HepG2 (cell line): Measurements from ENCODE around the gene CEBPE. TPM values are rescaled to one million over a fixed set of nuclear protein-coding genes. Genes with fewer than 3 reads are reported as not detected.
A peak's percentile ranks its signal among the peaks of the same experiment; 100 is the strongest.

Experiments used
- ELF3 ChIP-seq: IDR thresholded peaks from 2 replicates; pipeline ENCODE4 v1.6.1; 2016; ENCODE audit warnings: missing genetic modification reagents, missing compliant biosample characterization
- KDM2A ChIP-seq: sonication (generic); formaldehyde crosslinking; IDR thresholded peaks from 2 replicates; pipeline ENCODE4 v1.4.0; 2020; ENCODE audit warnings: low read depth, missing genetic modification reagents, borderline replicate concordance
- PITX1 ChIP-seq: sonication (generic); formaldehyde crosslinking; IDR thresholded peaks from 2 replicates; pipeline ENCODE4 v1.5.1; 2020; ENCODE audit warnings: mild to moderate bottlenecking, missing genetic modification reagents
- RAD51 ChIP-seq: fragments of 450-650 bp; IDR thresholded peaks from 2 replicates; pipeline ENCODE4 v1.6.1; 2016; ENCODE audit warnings: borderline replicate concordance
- SETDB1 ChIP-seq: sonication (generic); formaldehyde crosslinking; IDR thresholded peaks from 2 replicates; pipeline ENCODE4 v1.5.1; 2020; ENCODE audit warnings: missing genetic modification reagents, mild to moderate bottlenecking, borderline replicate concordance
- TCF7 ChIP-seq: sonication (generic); IDR thresholded peaks from 2 replicates; pipeline ENCODE4 v1.6.1; 2016; ENCODE audit warnings: antibody characterized with exemption, low read depth
- ZFP82 ChIP-seq: sonication (generic); formaldehyde crosslinking; IDR thresholded peaks from 2 replicates; pipeline ENCODE4 v1.5.1; 2020; ENCODE audit warnings: mild to moderate bottlenecking, missing genetic modification reagents, borderline replicate concordance
- ZNF234 ChIP-seq: sonication (generic); formaldehyde crosslinking; conservative IDR thresholded peaks from 2 replicates; pipeline ENCODE4 v1.5.1; 2020; ENCODE audit warnings: mild to moderate bottlenecking, missing genetic modification reagents
- ZNF274 ChIP-seq: sonication (generic); formaldehyde crosslinking; IDR thresholded peaks from 2 replicates; pipeline ENCODE4 v1.5.1; 2020; ENCODE audit warnings: mild to moderate bottlenecking, missing genetic modification reagents
- ZNF282 ChIP-seq: fragments of 450-650 bp; IDR thresholded peaks from 2 replicates; pipeline ENCODE4 v1.6.1; 2018; ENCODE audit not compliant: partially characterized antibody
- ZNF329 ChIP-seq: sonication (generic); formaldehyde crosslinking; IDR thresholded peaks from 2 replicates; pipeline ENCODE4 v1.9.0; 2021; ENCODE audit warnings: low read depth, mild to moderate bottlenecking, missing genetic modification reagents
- ZNF331 ChIP-seq: sonication (generic); formaldehyde crosslinking; IDR thresholded peaks from 2 replicates; pipeline ENCODE4 v1.4.0; 2020; ENCODE audit warnings: missing genetic modification reagents
- ZNF44 ChIP-seq: sonication (generic); formaldehyde crosslinking; IDR thresholded peaks from 2 replicates; pipeline ENCODE4 v1.5.1; 2020; ENCODE audit warnings: mild to moderate bottlenecking, missing genetic modification reagents
- ZNF550 ChIP-seq: sonication (generic); formaldehyde crosslinking; IDR thresholded peaks from 2 replicates; pipeline ENCODE4 v1.4.0; 2020; ENCODE audit warnings: mild to moderate bottlenecking, missing genetic modification reagents, borderline replicate concordance
- ZNF589 ChIP-seq: sonication (generic); formaldehyde crosslinking; conservative IDR thresholded peaks from 2 replicates; pipeline ENCODE4 v1.8.0; 2022; ENCODE audit warnings: mild to moderate bottlenecking, moderate library complexity, missing genetic modification reagents
- ZNF720 ChIP-seq: sonication (generic); formaldehyde crosslinking; IDR thresholded peaks from 2 replicates; pipeline ENCODE4 v1.4.0; 2020; ENCODE audit warnings: missing genetic modification reagents
- polyA plus RNA-seq, 8 experiments: library from polyadenylated mRNA; depleted of rRNA in 3 of 8; stranded (reverse) in 7 of 8; unstranded in 1 of 8; fragments of >200 nt; fragmentation: Illumina TruSeq in 4 of 8; extraction: Trizol in 4 of 8; gene quantifications; 2 replicates each; pipeline versions ENCODE4 v1.2.1 to v1.2.3, GENCODE V29; 2011 to 2016; ENCODE audit warnings: low read depth in 4 of 8, missing spikeins in 1 of 8, mixed read lengths in 1 of 8; ENCODE audit not compliant: insufficient read depth in 1 of 8
- total RNA-seq, 5 experiments: library from RNA; depleted of rRNA; stranded (reverse); fragments of >200 nt; fragmentation: Illumina TruSeq; extraction: Trizol; gene quantifications; 2 replicates each; pipeline ENCODE4 v1.2.3, GENCODE V29; 2016; ENCODE audit warnings: low read depth in 1 of 5
- TF ChIP-seq, protein P1 (sequence below), 2 experiments: sonication (generic) in 1 of 2; formaldehyde crosslinking in 1 of 2; IDR thresholded peaks; 2 replicates each; pipeline versions ENCODE4 v1.5.1 to v1.6.1; 2011 to 2020; ENCODE audit warnings: borderline replicate concordance in 1 of 2, low read depth in 1 of 2, low read length in 1 of 2, mild to moderate bottlenecking in 1 of 2, missing genetic modification reagents in 1 of 2, moderate library complexity in 1 of 2
- TF ChIP-seq, protein P2 (sequence below): IDR thresholded peaks from 2 replicates; pipeline ENCODE4 v1.6.1; 2016; ENCODE audit warnings: missing genetic modification reagents, missing compliant biosample characterization
- TF ChIP-seq, protein P3 (sequence below): sonication (generic); formaldehyde crosslinking; IDR thresholded peaks from 2 replicates; pipeline ENCODE4 v1.5.1; 2020; ENCODE audit warnings: missing genetic modification reagents, mild to moderate bottlenecking, borderline replicate concordance
- TF ChIP-seq, protein P4 (sequence below): sonication (generic); formaldehyde crosslinking; IDR thresholded peaks from 2 replicates; pipeline ENCODE4 v1.5.0; 2020; ENCODE audit warnings: missing genetic modification reagents, mild to moderate bottlenecking, borderline replicate concordance
- TF ChIP-seq, protein P5 (sequence below): sonication (generic); formaldehyde crosslinking; conservative IDR thresholded peaks from 2 replicates; pipeline ENCODE4 v1.8.0; 2022; ENCODE audit warnings: low read depth, missing genetic modification reagents

Gene CEBPE
- total and polyA plus RNA-seq, 2 of the 13 experiments (the other 11 are each of a cell fraction or from before 2014, with no cell fraction given) = 0.09 to 0.11 TPM

DNA sequence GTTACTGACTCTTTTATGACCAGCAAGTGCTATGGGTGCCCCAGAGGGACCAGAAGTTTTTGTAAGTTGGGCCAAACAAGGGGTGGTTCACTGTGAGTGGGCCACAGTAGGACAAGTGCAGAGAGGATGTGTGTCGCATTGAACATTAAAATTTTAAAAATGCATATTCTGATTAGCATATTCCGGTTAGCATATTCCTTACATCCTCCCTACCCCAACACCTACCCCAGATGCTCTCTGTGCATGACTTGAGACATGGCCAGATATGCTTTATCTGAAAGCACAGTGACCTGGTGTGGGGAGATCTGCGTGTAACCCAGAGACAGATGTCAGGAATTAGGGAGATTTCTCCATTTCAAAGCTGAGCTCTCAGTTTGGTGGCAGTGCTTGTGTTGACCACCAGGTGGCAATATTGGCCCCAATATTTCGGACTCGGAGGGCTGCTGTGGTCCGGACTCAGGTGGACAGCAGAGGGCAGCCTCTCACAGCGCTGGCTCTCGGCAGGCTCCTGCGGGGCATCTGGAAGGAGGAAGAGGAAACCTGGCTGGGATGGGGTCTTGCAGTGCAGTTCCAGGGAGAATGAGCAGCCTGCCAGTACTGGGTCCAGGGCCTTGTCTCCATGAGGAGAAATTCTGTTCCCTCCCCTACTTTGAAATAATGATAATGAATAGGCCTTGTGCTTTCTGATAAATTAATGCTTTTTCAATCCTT, 1.6 kb upstream of the CEBPE start (continued):
- TF ChIP-seq, protein P1, sequence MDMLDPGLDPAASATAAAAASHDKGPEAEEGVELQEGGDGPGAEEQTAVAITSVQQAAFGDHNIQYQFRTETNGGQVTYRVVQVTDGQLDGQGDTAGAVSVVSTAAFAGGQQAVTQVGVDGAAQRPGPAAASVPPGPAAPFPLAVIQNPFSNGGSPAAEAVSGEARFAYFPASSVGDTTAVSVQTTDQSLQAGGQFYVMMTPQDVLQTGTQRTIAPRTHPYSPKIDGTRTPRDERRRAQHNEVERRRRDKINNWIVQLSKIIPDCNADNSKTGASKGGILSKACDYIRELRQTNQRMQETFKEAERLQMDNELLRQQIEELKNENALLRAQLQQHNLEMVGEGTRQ (IDR thresholded peaks at IDR 0.05; ENCODE audit: low read depth, low read length) = no peak
- TF ChIP-seq, protein P1 (CRISPR knock-in tag; IDR thresholded peaks at IDR 0.05; ENCODE audit: borderline replicate concordance) = no peak
- TF ChIP-seq, protein P2, sequence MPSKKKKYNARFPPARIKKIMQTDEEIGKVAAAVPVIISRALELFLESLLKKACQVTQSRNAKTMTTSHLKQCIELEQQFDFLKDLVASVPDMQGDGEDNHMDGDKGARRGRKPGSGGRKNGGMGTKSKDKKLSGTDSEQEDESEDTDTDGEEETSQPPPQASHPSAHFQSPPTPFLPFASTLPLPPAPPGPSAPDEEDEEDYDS (CRISPR knock-in tag) = peak; percentile 83
- TF ChIP-seq TCF7 = peak; percentile 20; the same call in 1 of the 2 replicates
- TF ChIP-seq ZNF282 = no peak
- TF ChIP-seq, protein P3, sequence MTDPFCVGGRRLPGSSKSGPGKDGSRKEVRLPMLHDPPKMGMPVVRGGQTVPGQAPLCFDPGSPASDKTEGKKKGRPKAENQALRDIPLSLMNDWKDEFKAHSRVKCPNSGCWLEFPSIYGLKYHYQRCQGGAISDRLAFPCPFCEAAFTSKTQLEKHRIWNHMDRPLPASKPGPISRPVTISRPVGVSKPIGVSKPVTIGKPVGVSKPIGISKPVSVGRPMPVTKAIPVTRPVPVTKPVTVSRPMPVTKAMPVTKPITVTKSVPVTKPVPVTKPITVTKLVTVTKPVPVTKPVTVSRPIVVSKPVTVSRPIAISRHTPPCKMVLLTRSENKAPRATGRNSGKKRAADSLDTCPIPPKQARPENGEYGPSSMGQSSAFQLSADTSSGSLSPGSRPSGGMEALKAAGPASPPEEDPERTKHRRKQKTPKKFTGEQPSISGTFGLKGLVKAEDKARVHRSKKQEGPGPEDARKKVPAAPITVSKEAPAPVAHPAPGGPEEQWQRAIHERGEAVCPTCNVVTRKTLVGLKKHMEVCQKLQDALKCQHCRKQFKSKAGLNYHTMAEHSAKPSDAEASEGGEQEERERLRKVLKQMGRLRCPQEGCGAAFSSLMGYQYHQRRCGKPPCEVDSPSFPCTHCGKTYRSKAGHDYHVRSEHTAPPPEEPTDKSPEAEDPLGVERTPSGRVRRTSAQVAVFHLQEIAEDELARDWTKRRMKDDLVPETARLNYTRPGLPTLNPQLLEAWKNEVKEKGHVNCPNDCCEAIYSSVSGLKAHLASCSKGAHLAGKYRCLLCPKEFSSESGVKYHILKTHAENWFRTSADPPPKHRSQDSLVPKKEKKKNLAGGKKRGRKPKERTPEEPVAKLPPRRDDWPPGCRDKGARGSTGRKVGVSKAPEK = peak; percentile 35; the same call in 1 of the 2 replicates
- peak; percentile 93 for TF ChIP-seq ZNF331 (CRISPR knock-in tag)
- TF ChIP-seq SETDB1 = no peak
- no peak for TF ChIP-seq ZNF720 (CRISPR knock-in tag)
- TF ChIP-seq ZNF234 (CRISPR knock-in tag) = no peak
- peak; percentile 75; the same call in 1 of the 2 replicates for TF ChIP-seq PITX1 (CRISPR knock-in tag)
- TF ChIP-seq KDM2A (CRISPR knock-in tag) = peak; percentile 99
- no peak for TF ChIP-seq ZNF550 (CRISPR knock-in tag)
- no peak for TF ChIP-seq ZFP82 (CRISPR knock-in tag)
- no peak; the same call in 1 of the 2 replicates for TF ChIP-seq ZNF329
- TF ChIP-seq, protein P4, sequence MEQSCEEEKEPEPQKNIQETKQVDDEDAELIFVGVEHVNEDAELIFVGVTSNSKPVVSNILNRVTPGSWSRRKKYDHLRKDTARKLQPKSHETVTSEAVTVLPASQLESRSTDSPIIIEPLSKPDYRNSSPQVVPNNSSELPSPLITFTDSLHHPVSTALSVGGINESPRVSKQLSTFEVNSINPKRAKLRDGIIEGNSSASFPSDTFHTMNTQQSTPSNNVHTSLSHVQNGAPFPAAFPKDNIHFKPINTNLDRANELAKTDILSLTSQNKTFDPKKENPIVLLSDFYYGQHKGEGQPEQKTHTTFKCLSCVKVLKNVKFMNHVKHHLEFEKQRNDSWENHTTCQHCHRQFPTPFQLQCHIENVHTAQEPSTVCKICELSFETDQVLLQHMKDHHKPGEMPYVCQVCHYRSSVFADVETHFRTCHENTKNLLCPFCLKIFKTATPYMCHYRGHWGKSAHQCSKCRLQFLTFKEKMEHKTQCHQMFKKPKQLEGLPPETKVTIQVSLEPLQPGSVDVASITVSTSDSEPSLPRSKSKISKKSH = peak; percentile 93; the same call in 1 of the 2 replicates
- no peak for TF ChIP-seq ZNF44 (CRISPR knock-in tag)
- TF ChIP-seq ELF3 = peak; percentile 91
- TF ChIP-seq RAD51 = no peak
- no peak for TF ChIP-seq ZNF274 (CRISPR knock-in tag)
- TF ChIP-seq ZNF589 = no peak
- TF ChIP-seq, protein P5, sequence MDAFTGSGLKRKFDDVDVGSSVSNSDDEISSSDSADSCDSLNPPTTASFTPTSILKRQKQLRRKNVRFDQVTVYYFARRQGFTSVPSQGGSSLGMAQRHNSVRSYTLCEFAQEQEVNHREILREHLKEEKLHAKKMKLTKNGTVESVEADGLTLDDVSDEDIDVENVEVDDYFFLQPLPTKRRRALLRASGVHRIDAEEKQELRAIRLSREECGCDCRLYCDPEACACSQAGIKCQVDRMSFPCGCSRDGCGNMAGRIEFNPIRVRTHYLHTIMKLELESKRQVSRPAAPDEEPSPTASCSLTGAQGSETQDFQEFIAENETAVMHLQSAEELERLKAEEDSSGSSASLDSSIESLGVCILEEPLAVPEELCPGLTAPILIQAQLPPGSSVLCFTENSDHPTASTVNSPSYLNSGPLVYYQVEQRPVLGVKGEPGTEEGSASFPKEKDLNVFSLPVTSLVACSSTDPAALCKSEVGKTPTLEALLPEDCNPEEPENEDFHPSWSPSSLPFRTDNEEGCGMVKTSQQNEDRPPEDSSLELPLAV (CRISPR knock-in tag) = no peak
